GM21447 (cell line): ENCODE data around the gene MAU2.

Source experiments
- ATAC-seq: cut with Tn5 transposase; IDR thresholded peaks from one replicate; pipeline ENCODE4 v1.9.1; 2021; ENCODE audit not compliant: unreplicated experiment

MAU2 gene, protein sequence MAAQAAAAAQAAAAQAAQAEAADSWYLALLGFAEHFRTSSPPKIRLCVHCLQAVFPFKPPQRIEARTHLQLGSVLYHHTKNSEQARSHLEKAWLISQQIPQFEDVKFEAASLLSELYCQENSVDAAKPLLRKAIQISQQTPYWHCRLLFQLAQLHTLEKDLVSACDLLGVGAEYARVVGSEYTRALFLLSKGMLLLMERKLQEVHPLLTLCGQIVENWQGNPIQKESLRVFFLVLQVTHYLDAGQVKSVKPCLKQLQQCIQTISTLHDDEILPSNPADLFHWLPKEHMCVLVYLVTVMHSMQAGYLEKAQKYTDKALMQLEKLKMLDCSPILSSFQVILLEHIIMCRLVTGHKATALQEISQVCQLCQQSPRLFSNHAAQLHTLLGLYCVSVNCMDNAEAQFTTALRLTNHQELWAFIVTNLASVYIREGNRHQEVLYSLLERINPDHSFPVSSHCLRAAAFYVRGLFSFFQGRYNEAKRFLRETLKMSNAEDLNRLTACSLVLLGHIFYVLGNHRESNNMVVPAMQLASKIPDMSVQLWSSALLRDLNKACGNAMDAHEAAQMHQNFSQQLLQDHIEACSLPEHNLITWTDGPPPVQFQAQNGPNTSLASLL

DNA sequence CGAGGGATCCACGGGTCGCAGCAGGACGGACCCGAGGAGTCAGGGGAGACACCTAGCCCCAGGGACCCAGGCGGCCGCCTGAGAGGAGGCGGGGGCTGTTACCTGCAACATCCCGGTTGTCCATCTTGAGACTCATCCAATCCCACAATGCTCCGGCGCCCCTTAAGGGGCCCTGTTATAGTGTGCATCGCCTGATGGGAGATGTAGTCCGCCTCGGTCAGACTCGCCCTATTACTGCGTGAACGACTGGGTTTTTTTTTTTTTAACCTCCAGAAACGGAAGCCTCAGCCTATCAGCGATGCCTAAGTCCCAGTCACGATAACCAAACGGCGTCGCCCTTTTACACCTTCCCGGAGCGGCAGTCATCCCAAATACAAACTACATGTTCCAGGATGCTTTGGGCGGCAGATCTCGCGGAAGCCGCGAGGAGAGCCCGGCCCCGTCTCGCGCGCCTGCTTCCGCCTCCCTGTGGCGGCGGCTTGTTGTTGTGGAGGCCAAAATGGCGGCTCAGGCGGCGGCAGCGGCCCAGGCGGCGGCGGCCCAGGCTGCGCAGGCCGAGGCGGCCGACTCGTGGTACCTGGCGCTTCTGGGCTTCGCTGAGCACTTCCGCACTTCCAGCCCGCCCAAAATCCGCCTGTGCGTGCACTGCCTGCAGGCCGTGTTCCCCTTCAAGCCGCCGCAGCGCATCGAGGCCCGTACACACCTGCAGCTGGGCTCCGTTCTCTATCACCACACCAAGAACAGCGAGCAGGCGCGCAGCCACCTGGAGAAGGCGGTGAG lies at the start of gene MAU2, which contains the start of gene SUGP1:
MAU2 (plus strand) TSS at position 469 of the 780 bp plus-strand sequence; CDS start at position 500, 31 bp downstream.
SUGP1 (minus strand) TSS at position 149 of the 780 bp plus-strand sequence; CDS start at position 136, 13 bp downstream.
- ATAC-seq, result peak; percentile 91

DNA sequence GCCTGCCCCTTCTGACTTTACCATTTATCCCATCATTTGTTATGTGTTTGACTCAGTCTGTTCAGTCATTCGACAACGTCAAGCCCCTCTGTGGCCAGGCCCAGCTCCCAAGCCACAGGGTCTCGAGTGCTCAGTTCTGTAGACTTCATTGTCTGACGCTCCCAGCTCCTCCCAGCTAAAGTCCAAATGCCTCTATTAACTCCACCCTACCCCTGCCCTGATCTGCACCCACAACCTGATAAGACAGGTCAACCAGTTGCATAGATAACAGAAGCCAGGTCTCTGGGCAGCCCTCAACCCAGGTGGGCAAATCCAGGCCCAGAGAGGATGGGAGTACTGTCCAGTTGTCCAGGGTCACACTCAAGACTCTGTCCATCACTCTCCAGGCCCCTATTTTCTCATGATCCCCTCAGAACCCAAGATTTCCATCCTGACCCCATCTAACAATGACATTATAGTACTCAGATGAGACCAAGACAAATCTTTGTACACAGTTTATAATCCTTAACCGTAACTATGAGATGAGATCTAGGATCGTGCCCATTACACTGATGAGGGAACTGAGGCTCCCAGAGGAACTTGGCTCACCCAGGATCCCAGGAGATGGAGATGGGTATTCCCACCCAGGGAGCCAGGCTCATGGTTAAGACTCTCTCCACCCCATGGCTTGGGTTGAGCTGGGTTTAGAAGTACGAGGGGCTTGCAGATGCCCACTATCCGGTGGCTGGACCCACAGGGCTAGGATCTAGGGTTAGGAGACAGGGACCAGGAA lies 48.6 kb upstream of the MAU2 start:
- ATAC-seq, result no peak

DNA sequence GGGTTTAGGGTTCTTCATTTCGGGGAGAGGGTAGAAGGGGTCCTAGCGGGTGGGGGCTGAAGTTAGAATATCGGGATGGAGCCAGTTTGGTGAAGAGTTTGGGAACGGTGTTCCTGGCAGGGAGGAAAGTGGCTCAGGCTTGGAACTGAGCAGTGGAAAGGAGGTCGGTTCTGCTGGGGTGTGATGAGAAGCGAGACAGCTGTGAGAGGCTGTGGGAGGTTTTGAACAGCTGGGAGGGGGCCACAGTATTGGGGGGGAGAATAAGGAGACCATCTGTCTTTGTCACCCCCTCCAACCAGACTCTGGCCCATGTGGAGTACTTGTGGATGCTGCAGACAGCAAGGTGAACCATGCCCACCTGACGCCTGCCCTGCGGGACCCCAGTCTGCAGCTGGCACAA lies 46.5 kb upstream of the MAU2 start:
- no peak for ATAC-seq

DNA sequence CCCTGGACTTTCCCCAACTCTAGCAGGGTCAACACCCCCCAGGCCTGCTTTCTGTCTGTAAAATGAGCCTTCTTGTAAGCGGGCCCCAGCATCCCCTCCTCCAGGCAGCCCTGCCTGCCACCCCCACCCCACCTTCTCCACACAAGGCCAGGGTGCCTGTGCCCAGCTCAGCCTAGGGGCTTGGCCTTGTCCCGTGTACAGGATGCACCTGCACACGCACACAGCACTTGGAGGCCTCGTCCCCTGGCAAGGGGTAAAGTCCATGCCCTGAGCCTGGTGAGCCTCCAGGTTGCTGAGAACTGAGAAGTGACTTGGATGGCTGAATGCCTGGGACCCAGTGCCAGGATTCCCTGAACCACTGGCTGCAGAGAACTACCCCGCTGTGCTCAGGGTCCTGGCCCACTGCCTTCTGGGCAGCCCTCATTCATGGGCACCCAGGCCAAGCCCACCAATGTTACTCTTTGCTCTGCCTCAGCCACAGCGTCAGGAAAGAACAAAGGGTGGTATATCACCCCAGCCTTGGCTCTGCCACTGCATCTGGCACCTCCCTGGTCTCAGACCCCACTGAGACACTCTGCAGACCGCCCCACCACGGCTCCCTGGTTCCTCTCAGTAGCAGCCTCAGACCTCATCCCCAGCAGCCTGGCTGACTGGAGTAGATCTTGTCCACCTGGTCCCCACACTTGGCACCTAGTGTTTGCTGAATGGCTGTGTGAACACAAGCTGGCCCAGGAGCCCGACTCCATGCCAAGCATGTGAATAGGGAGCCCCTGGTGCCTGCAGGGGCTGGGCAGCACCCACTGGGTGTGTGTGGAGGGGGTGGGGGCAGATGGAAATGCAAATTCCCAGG lies 45.7 kb upstream of the MAU2 start:
- ATAC-seq, result no peak

DNA sequence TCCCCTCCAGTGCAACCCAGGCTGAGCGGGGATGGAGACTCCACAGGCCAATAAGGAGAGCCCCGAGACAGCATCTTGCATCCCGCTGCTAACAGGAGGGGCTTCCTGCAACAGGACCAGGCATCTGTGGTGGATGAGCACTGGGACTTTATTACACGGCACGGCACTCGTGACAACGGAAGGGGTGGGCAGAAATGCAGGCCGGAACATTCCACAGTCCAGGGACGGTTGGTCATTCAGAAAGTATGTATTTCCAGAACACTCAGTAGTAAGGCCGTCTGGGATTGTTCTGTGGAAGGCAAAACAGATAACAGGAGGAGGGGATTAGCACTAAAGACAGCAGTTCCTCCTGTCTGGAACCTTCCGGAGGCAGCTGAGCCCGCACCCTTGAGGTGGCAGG lies 44.2 kb upstream of the MAU2 start:
- ATAC-seq, result no peak

DNA sequence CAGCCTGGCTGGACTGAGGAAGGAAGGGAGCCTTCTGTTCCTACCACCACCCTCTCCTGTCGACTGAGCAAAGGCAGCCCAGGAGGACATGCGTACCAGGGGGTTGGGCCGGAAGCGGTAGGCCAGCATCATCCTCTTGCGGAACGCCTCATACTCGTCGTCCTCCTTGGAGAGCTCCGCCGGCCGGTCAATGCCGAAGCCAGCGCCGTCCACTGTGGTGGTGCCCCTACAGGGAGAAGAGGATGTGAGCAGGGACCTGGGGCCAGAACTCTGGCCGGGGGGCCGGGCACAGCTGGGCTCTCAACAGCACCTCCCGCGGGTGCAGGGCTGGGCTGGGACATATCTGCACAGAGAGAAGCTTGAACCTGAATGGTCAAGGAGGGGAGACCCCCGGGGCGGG lies 43.8 kb upstream of the MAU2 start:
- no peak for ATAC-seq

DNA sequence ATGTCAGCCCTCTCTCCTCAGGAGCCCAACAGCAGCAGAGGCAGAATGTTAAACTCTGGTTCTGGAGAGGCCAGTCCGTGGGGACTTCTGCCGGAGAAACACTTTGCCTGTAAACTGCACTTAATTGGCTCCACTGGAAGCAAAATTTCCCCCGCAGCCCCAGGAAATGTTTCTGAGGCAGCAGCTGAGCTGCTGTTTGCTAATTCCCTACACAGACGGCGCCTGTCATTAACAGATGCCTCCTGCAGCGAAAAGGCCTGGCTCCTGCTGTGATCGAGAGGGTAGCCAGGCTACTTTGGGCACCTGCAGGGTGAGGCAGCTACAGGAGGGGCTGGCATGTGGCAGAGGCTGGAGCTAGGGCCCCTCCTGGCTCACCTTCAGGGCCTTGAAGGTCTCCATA lies 42.3 kb upstream of the MAU2 start:
- no peak for ATAC-seq

DNA sequence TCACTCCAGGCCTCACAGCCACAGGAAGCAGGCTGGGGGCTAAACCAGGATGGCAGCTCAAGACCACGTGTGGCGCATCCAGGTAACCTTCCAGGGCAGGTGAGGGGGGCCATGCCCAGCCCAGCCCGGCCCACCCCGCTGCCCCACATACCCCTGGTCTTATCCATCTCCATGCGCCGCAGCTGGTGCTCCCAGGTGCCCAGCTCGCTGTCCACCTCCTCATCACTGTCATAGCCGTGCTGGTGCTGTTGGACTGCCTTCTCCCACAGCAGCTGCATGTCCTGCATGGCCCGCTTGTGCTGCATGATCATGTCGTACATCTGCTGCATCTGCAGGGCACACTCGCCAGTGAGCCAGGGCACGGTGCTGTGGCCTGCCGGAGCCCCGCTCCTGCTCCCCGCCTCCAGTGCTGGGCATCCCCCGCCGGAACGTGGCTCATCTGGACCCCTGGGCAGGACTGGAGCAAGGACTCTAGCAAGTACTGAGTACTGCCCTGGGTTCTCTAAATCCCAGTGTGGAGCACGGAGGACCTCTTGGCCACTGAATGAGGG lies 41.5 kb upstream of the MAU2 start:
- ATAC-seq, result no peak

DNA sequence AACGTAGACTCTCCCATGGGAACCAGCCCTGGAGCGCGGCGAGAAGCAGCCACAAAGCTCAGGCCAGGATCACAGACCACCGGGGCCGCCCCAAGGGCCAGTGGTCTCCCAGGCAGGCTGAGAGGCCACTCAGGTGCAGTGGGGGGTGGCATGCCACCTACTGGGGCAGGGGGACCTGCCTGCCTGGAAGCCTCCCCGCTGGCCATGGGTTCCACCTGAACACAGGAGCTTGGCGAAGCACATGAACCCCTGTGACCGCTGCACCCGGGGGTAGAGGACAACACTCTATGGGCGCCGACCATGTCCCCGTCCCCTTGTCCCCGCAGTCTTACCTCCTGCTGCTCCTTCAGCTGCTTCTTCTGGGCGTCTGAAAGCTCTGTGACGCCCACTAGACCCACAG lies 40.8 kb upstream of the MAU2 start:
- no peak for ATAC-seq

DNA sequence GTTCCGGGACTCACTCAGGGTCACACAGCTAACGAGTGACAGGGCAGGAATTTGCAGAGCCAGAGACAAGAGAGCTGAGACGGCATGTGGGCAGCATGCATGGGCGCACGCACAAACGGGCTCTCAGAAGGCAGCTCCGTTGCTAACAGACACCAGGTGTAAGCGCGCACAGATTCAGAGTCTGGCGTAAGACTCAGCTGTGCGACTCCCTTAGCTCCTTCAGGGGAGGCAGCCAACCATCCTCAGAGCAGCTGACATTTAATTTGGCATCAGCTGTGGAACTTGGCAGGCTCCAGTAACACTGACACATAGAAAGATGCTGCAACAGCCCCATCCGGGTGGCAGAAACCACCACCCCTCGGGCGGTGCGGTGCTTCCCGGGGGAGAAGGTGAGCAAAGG lies 40.1 kb upstream of the MAU2 start:
- ATAC-seq, result no peak

DNA sequence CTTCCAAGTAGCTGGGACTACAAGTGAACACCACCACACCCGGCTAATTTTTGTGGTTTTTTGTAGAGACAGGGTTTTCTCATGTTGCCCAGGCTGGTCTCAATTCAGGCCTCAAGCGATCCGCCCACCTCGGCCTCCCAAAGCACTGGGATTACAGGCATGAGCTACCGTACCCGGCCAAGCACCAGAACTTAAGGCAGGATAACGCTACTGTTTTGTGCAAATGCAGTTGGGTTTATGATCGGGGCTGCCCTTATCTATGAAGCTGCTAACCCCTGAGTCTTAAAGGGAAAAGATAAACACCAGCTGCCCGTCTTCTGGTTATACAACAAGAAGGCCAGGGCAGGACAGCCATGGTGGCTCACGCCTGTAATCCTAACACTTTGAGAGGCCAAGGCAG lies 34.9 kb upstream of the MAU2 start:
- no peak for ATAC-seq

DNA sequence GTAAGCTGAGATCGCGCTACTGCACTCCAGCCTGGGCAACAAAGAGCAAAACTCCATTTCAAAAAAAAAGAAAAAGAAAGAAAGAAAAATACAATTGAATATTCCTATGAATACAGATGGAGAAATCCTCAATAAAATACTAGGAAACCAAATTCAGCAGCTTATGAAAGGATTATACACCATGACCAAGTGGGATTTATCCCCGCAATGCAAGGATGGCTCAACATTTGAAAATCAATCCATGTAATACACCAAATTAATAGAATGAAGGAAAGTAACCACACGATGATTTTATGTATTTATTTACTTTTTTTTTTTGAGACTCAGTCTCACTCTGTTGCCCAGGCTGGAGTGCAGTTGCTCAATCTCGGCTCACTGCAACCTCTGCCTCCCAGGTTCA lies 28.0 kb upstream of the MAU2 start:
- ATAC-seq, result no peak

DNA sequence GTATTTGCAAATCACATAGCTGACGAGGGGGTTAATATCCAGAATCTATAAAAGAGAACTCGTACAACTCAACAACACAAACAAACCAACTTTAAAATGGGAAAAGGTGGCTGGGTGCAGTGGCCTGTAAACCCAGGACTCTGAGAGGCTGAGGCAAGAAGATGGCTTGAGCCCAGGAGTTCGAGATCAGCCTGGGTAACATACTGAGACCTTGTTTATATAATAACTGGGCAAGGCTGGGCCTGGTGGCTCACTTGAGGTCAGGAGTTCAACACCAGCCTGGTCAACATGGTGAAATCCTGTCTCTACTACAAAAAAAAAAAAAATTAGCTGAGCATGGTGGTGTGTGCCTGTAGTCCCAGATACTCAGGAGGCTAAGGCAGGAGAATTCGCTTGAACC lies 25.7 kb upstream of the MAU2 start:
- no peak for ATAC-seq

DNA sequence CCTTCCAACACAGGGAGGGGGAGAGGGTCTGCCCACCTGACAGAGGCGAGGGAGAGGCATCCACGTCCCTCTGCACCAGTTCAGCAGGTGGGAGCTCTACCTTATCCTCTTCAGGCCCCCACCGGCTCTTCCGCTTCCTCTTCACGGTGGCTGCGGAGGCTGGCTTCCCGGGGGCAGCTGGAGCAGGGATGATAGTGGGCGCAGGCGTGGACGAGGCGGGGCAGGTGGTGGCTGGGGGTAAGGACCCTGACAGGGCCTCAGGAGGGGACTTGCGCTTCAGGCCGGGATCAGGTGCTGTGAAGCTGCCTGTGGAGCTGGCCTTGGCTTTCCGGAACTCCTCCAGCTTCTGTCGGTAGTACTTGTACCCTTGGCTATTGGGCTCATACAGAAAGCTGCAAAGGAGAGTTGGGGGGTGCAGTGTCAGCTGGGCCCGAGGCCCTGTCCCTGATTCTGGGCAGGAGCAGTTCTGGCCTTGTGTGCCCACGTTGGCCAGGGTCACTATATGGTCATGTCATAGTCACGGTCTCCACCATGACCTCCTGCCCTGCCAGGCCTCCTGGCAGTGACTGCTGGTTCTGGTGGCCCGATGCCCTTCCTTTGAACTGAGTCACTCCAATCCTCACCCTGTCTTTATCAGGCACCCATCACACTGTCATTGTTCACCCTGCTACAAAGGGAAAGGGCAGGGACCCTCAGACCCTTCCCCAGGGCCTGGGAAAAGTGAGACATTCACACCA lies 23.5 kb upstream of the MAU2 start:
- no peak for ATAC-seq

DNA sequence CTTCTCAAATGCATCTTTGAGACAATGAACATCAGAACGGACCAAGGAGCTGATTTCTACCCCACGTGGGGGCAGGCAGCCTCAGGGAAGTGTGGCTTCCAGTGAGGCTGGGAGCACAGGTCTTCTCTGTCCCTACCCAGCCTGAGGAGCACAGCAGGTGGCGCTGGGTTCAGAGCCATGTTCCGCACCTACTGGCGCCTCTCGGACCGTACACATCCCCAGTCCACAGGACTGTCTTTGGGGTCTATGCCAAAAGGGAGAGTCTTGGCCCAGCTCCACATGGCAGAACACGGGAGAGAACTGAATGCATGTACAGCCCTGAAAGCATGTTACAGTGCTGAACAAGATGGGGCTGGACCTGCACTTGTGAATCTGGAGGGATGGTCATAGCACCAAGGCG lies 22.9 kb upstream of the MAU2 start:
- ATAC-seq, result no peak

DNA sequence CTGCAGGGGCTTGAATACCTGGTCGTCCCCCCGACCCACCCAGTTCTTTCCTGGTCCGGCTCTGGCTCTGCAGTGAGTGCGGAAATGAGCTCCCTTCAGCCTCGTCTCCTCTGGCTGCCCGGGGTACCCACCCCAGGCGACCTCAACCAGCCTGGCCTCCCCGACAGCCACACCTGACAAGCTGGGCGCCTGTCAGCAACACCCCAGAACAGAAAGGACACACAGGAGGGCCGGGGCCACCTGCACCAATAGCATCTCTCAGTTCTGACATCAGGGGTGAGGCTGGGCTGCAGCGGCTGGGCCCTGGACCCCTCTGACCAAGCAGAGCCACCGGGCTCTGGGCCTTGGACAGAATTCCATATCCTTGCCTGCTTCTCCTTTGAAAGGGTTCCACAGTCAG lies 20.0 kb upstream of the MAU2 start:
- ATAC-seq, result no peak

DNA sequence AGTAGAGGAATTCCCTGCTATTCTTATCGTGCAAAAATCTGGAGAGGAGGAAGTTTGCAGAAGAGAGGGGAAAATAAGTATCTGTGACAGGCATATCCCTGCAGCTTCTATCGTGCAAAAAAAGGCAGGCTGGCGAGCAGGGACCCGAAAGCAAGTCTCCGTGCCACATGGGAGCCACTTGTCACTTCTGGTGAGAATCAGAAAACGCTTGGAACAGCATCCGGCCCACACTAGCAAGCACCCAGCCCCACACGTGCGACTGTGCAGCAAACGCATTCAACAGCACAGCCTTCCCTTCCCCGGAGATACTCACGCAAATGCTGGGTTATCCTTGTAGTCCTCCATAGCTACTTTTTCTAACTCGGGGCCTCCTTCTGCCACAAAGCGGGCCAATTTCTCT lies 17.2 kb upstream of the MAU2 start:
- ATAC-seq, result no peak

DNA sequence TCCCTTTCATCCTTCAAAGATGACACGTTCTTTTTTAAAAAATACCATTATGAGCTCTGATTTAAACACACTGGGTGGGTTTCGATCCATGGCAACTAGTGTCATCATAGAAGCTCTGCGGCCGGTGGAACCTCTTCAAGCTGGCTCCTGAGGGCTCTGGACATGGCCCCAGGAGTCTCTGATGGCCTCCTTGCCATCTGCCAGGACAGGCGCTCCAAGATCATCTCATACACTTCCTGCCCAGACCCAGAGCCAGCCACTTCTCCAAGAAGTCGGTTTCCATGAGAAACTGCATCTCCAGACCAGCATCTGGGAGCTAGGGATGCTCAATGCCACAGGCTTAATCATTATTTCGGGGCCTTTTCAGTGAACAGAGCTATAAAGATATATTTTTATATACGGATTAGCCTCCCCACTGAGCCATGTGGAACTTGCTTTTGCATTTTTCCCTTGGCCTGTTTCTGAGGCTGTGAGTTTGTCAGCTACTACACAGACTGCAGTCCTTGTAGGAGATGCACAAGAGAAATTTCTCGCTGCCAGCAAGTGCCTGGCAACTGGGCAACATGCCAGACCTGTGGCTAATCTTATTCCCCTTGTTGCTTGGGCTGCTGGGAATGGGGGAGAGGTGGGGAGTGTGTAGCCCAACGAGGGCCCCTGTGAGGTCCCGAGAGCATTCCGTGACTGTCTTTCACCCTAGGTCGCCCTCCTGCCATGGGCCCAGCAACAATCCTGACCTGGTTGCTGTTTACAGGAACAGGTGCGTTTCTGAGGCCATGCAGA lies 16.3 kb upstream of the MAU2 start:
- ATAC-seq, result no peak
